Keratinocyte (primary cell): ENCODE measurements around the gene ACSF3. TPM values are rescaled to one million over a fixed set of nuclear protein-coding genes. Genes with fewer than 3 reads are reported as not detected.

Experiments used
- DNase-seq: peaks from one replicate; pipeline ENCODE4 v3.0.0-alpha.2; 2011; ENCODE audit warnings: low read depth, missing footprints, low spot score
- FAIRE-seq: peaks from 2 replicates; lab custom pipeline; 2011; peaks lifted over from hg19 to GRCh38; lab: Jason Lieb, UNC
- H2AFZ ChIP-seq: 2 replicates; pipeline ENCODE4 v1.6.0; 2012; ENCODE audit warnings: low read length, control low read depth, inconsistent platforms; ENCODE audit not compliant: control insufficient read depth
- H3K27ac ChIP-seq: 2 replicates; pipeline ENCODE4 v1.5.1; 2011; ENCODE audit warnings: low read length; ENCODE audit not compliant: control insufficient read depth, insufficient read depth
- H3K27me3 ChIP-seq: 3 replicates; pipeline ENCODE4 v1.6.0; 2011; ENCODE audit warnings: low read length; ENCODE audit not compliant: control insufficient read depth, insufficient read depth; ENCODE audit errors: extremely low read depth
- H3K36me3 ChIP-seq, 2 experiments: 2 replicates in 1 of 2; 3 replicates in 1 of 2; pipeline ENCODE4 v1.5.1; 2011; ENCODE audit warnings: low read length in 2 of 2, mild to moderate bottlenecking in 1 of 2; ENCODE audit not compliant: control insufficient read depth in 2 of 2, insufficient read depth in 2 of 2; ENCODE audit errors: extremely low read depth in 1 of 2
- H3K4me1 ChIP-seq: 3 replicates; pipeline ENCODE4 v1.5.1; 2011; ENCODE audit warnings: low read length; ENCODE audit not compliant: control insufficient read depth, insufficient read depth; ENCODE audit errors: extremely low read depth
- H3K4me2 ChIP-seq: 3 replicates; pipeline ENCODE4 v1.6.0; 2011; ENCODE audit warnings: low read depth, low read length; ENCODE audit not compliant: control insufficient read depth, insufficient read depth; ENCODE audit errors: extremely low read depth
- H3K4me3 ChIP-seq, 3 experiments: fragments of 200-600 bp in 1 of 3; sonication (generic) in 1 of 3; 2 replicates in 2 of 3; 3 replicates in 1 of 3; pipeline ENCODE4 v1.5.1; 2011 to 2016; ENCODE audit warnings: low read length in 3 of 3, mild to moderate bottlenecking in 3 of 3, control low read depth in 2 of 3, inconsistent platforms in 1 of 3, low read depth in 1 of 3, mixed read lengths in 1 of 3, mixed run types in 1 of 3, moderate library complexity in 1 of 3; ENCODE audit not compliant: control insufficient read depth in 2 of 3, insufficient read depth in 2 of 3; ENCODE audit errors: extremely low read depth in 1 of 3
- H3K79me2 ChIP-seq: 2 replicates; pipeline ENCODE4 v1.6.0; 2012; ENCODE audit warnings: low read length; ENCODE audit not compliant: control insufficient read depth, insufficient read depth
- H3K9ac ChIP-seq: 3 replicates; pipeline ENCODE4 v1.6.0; 2011; ENCODE audit warnings: low read length; ENCODE audit not compliant: control insufficient read depth, insufficient read depth; ENCODE audit errors: extremely low read depth
- H3K9me1 ChIP-seq: 3 replicates; pipeline ENCODE4 v1.6.0; 2011; ENCODE audit warnings: low read length; ENCODE audit not compliant: control insufficient read depth, insufficient read depth; ENCODE audit errors: extremely low read depth
- H3K9me3 ChIP-seq: 2 replicates; pipeline ENCODE4 v1.5.1; 2012; ENCODE audit warnings: low read depth, low read length; ENCODE audit not compliant: control insufficient read depth
- H4K20me1 ChIP-seq: 3 replicates; pipeline ENCODE4 v1.6.0; 2011; ENCODE audit warnings: low read length; ENCODE audit not compliant: control insufficient read depth, insufficient read depth; ENCODE audit errors: extremely low read depth
- CTCF ChIP-seq, 3 experiments: IDR thresholded peaks in 1 of 3; conservative IDR thresholded peaks in 1 of 3; optimal IDR thresholded peaks in 1 of 3; 2 replicates in 2 of 3; 3 replicates in 1 of 3; pipeline versions ENCODE3 to v1.5.1; 2011; ENCODE audit warnings: low read length in 3 of 3, mild to moderate bottlenecking in 3 of 3, moderate library complexity in 2 of 3, control low read depth in 1 of 3, inconsistent platforms in 1 of 3; ENCODE audit not compliant: insufficient read depth in 2 of 3; ENCODE audit errors: extremely low read depth in 1 of 3
- EZH2 ChIP-seq: IDR thresholded peaks from one replicate; pipeline ENCODE4 v1.6.1; 2012; ENCODE audit warnings: inconsistent platforms, mild to moderate bottlenecking, low read length, moderate library complexity
- dilution Hi-C: fragments of 300-500 bp; cut with MboI; formaldehyde crosslinking; loops from one replicate; pipeline ENCODE4 v1.7.0; 2020; ENCODE audit warnings: low sequenced_read_pairs; ENCODE audit not compliant: extremely low pct_ligation_motif_present
- polyA plus RNA-seq, 5 experiments: library from polyadenylated mRNA; depleted of rRNA in 3 of 5; stranded (reverse) in 3 of 5; stranded (forward) in 1 of 5; unstranded in 1 of 5; fragments of >200 nt; gene quantifications; 1 replicate in 1 of 5; 2 replicates in 3 of 5; 3 replicates in 1 of 5; pipeline versions ENCODE4 v1.2.1 to v1.2.3, GENCODE V29; 2011 to 2012; ENCODE audit warnings: missing spikeins in 2 of 5, low read depth in 1 of 5, low replicate concordance in 1 of 5

Gene ACSF3
- polyA plus RNA-seq, 1 donor (not counting 4 experiments of a cell fraction or from before 2014, with no cell fraction given): 13.4 TPM

GRCh38 chr16:89103781-89104180 is 10.1 kb downstream of the ACSF3 start:
- peaks cover 26 to 36% of the 10 kb centered on the region in 2 experiments for H3K36me3 ChIP-seq
- H3K9me3 ChIP-seq: no peaks in the 10 kb centered on the region
- TF ChIP-seq CTCF (optimal IDR thresholded peaks at IDR 0.05 in 1 of 3, IDR thresholded peaks at IDR 0.05 in 1 of 3, conservative IDR thresholded peaks at IDR 0.05 in 1 of 3; ENCODE audit: extremely low read depth in 1 of 3, insufficient read depth in 2 of 3, low read length in 3 of 3) (no peak), EZH2 (no peak)
- H3K4me1 ChIP-seq: no peaks in the 10 kb centered on the region
- H3K9me1 ChIP-seq: no peaks in the 10 kb centered on the region
- no peak overlapping the region for H3K4me3 ChIP-seq
- no peak overlapping the region for H3K9ac ChIP-seq
- peaks cover 4% of the 10 kb centered on the region for H3K79me2 ChIP-seq
- no peak overlapping the region for H2AFZ ChIP-seq
- H3K4me2 ChIP-seq: no peak overlapping the region
- no peak for DNase-seq
- dilution Hi-C loops: no loop called here
- no peak for FAIRE-seq
- no peaks in the 10 kb centered on the region for H3K27me3 ChIP-seq
- H3K27ac ChIP-seq: no peak overlapping the region
- peaks cover 3% of the 10 kb centered on the region for H4K20me1 ChIP-seq

- Histone ChIP-seq H2AFZ (no peak overlapping the region), H4K20me1 (peaks cover 3% of the 10 kb centered on the region), H3K4me3 (no peak overlapping the region), H3K4me1 (no peaks in the 10 kb centered on the region), H3K27me3 (no peaks in the 10 kb centered on the region), H3K27ac (no peak overlapping the region), H3K36me3 (peaks cover 26 to 36% of the 10 kb centered on the region in 2 experiments), H3K79me2 (no peaks in the 10 kb centered on the region), H3K9me1 (no peaks in the 10 kb centered on the region), H3K4me2 (no peak overlapping the region), H3K9me3 (no peaks in the 10 kb centered on the region), H3K9ac (no peak overlapping the region)
- no peak for TF ChIP-seq CTCF (optimal IDR thresholded peaks at IDR 0.05 in 1 of 3, IDR thresholded peaks at IDR 0.05 in 1 of 3, conservative IDR thresholded peaks at IDR 0.05 in 1 of 3; ENCODE audit: extremely low read depth in 1 of 3, insufficient read depth in 2 of 3, low read length in 3 of 3)
- TF ChIP-seq EZH2: no peak
- dilution Hi-C loops: no loop called here
- DNase-seq (no peak), FAIRE-seq (no peak)
Measured at GRCh38 chr16:89104303-89104702, 10.7 kb downstream of the ACSF3 start.
